ENCODE results near the gene PRRG2. TPM values are rescaled to one million over a fixed set of nuclear protein-coding genes. Genes with fewer than 3 reads are reported as not detected.

PRRG2 gene
- total and polyA plus RNA-seq, 7 donors = 0.71 to 18.9 (median 12.7) TPM; not detected in 3

- Histone ChIP-seq H3K4me1 (peaks cover 0 to 39% (median 27%) of the 10 kb centered on the region in 4 donors), H3K36me3 (peaks cover 15 to 61% (median 48%) of the 10 kb centered on the region in 4 donors), H3K4me3 (no peak overlapping the region), H3K27ac (peak overlapping the region in 2 of 4 donors; percentile 94 to 97), H3K27me3 (no peaks in the 10 kb centered on the region), H3K9me3 (no peaks in the 10 kb centered on the region)
- TF ChIP-seq POLR2A (IDR thresholded peaks at IDR 0.05) = no peak
- TF ChIP-seq EP300 (IDR thresholded peaks at IDR 0.05) = no peak
- no peak for TF ChIP-seq POLR2AphosphoS5 (IDR thresholded peaks at IDR 0.05)
- no peak for TF ChIP-seq CTCF (IDR thresholded peaks at IDR 0.05)
- WGBS, 2 donors = 92 to 94% methylated on average over 35 of the region's 35 CpGs
- no peak for DNase-seq
- intact Hi-C loops (cut with DNase I) = loop anchor here (5.0 kb wide), 2 partner anchors 82 to 723 kb away; partner anchors contain the start of genes PPP1R15A and PRMT1
Measured at GRCh38 chr19:49594993-49595818, 14.1 kb downstream of the PRRG2 start.

GRCh38 chr19:49595819-49596404 lies 14.8 kb downstream of the PRRG2 start:
- 95% methylated on average over 32 of the region's 32 CpGs for WGBS, 2 donors
- peak; percentile 66 for DNase-seq
- H3K4me1 ChIP-seq = peaks cover 0 to 33% (median 27%) of the 10 kb centered on the region in 4 donors
- no peaks in the 10 kb centered on the region for H3K9me3 ChIP-seq
- peaks cover 16 to 68% (median 49%) of the 10 kb centered on the region in 4 donors for H3K36me3 ChIP-seq
- no peak overlapping the region for H3K4me3 ChIP-seq
- no peaks in the 10 kb centered on the region for H3K27me3 ChIP-seq
- no peak overlapping the region for H3K27ac ChIP-seq
- intact Hi-C loops (cut with DNase I) = no loop called here
- TF ChIP-seq POLR2AphosphoS5 (IDR thresholded peaks at IDR 0.05) (no peak), CTCF (IDR thresholded peaks at IDR 0.05) (no peak), POLR2A (IDR thresholded peaks at IDR 0.05) (no peak), EP300 (IDR thresholded peaks at IDR 0.05) (no peak)

DNA sequence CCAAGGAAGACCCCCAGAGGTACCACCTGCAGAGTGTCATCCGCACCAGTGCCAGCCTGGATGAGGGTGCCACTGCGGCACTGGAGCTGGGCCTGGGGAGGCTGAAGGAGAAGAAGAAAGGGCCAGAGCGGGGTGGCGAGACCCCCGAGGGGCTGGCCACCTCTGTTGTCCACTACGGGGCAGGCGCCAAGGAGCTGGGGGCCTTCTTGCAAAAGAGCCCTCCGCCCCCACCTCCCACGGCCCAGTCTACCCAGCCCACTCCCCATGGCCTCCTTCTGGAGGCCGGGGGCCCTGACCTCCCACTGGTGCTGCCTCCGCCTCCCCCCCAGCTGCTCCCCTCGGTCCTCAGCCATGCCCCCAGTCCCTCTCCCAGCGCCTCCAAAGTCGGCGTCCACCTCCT lies 15.3 kb downstream of the PRRG2 start:
- H3K4me1 ChIP-seq = peaks cover 0 to 33% (median 27%) of the 10 kb centered on the region in 4 donors
- 94 to 96% methylated on average over 15 of the region's 15 CpGs for WGBS, 2 donors
- no peak overlapping the region for H3K27ac ChIP-seq
- TF ChIP-seq EP300 (IDR thresholded peaks at IDR 0.05) = no peak
- no peak for TF ChIP-seq CTCF (IDR thresholded peaks at IDR 0.05)
- no peak for TF ChIP-seq POLR2AphosphoS5 (IDR thresholded peaks at IDR 0.05)
- TF ChIP-seq POLR2A (IDR thresholded peaks at IDR 0.05) = no peak
- peaks cover 18 to 73% (median 50%) of the 10 kb centered on the region in 4 donors for H3K36me3 ChIP-seq
- no peak for DNase-seq
- no peaks in the 10 kb centered on the region for H3K27me3 ChIP-seq
- H3K9me3 ChIP-seq = no peaks in the 10 kb centered on the region
- intact Hi-C loops (cut with DNase I) = no loop called here
- H3K4me3 ChIP-seq = no peak overlapping the region

- no peaks in the 10 kb centered on the region for H3K9me3 ChIP-seq
- no peak for DNase-seq
- no peak overlapping the region for H3K4me3 ChIP-seq
- intact Hi-C loops (cut with DNase I) = no loop called here
- H3K36me3 ChIP-seq = peaks cover 21 to 80% (median 56%) of the 10 kb centered on the region in 4 donors
- peaks cover 0 to 31% (median 25%) of the 10 kb centered on the region in 4 donors for H3K4me1 ChIP-seq
- no peak overlapping the region for H3K27ac ChIP-seq
- WGBS, 2 donors = 97% methylated on average over 65 of the region's 65 CpGs
- TF ChIP-seq EP300 (IDR thresholded peaks at IDR 0.05) = no peak
- TF ChIP-seq POLR2AphosphoS5 (IDR thresholded peaks at IDR 0.05) = no peak
- TF ChIP-seq POLR2A (IDR thresholded peaks at IDR 0.05) = no peak
- no peak for TF ChIP-seq CTCF (IDR thresholded peaks at IDR 0.05)
- no peaks in the 10 kb centered on the region for H3K27me3 ChIP-seq
Measured at GRCh38 chr19:49596954-49597702, 16.0 kb downstream of the PRRG2 start.

Measured in sigmoid colon (tissue), 7 donors.